HepG2 (cell line): Measurements from ENCODE around the gene NSUN6. TPM values are rescaled to one million over a fixed set of nuclear protein-coding genes. Genes with fewer than 3 reads are reported as not detected.

Experiments used
- ATAC-seq: fragments of 200-7000 bp; cut with Tn5 transposase; 3 replicates; pipeline ENCODE4 v1.9.1; 2020; ENCODE audit warnings: mild to moderate bottlenecking, moderate library complexity
- BruUV-seq: library from RNA; stranded (reverse); fragments of 400-500 nt; replicated peaks from 2 replicates; lab custom pipeline; 2021; lab: Mats Ljungman, UMichigan
- CTCF ChIA-PET: fragments of 300-600 bp; formaldehyde crosslinking; extraction: SDS; loops from one replicate; lab custom pipeline; 2021; ENCODE audit warnings: low total read pairs, inconsistent platforms, low intra/inter-chr PET ratio; lab: Yijun Ruan, JAX
- POLR2A ChIA-PET: fragments of 350-600 bp; sonication (Branson Sonifier 250); formaldehyde crosslinking; loops from one replicate; lab custom pipeline; 2020; ENCODE audit warnings: antibody characterized with exemption, inconsistent platforms; lab: Yijun Ruan, JAX
- DNase-seq: peaks from one replicate; pipeline ENCODE4 v3.0.0-alpha.2; 2015; ENCODE audit warnings: low spot score
- FAIRE-seq: peaks from 3 replicates; lab custom pipeline; 2011; peaks lifted over from hg19 to GRCh38; lab: Jason Lieb, UNC
- H2AFZ ChIP-seq: one replicate; pipeline ENCODE4 v1.6.1; 2011; ENCODE audit warnings: low read length, inconsistent platforms
- H3K27ac ChIP-seq: fragments of 300-600 bp; 3 replicates; pipeline ENCODE4 v1.8.0; 2011; ENCODE audit warnings: mixed run types, mild to moderate bottlenecking, mixed read lengths, low read length, inconsistent platforms; ENCODE audit not compliant: insufficient read depth; ENCODE audit errors: extremely low read length
- H3K27me3 ChIP-seq, 2 experiments: fragments of 200-600 bp in 1 of 2; 2 replicates in 1 of 2; 3 replicates in 1 of 2; pipeline versions ENCODE4 v1.6.0 to v1.8.0; 2011; ENCODE audit warnings: low read length in 2 of 2, mild to moderate bottlenecking in 2 of 2, moderate library complexity in 2 of 2, inconsistent platforms in 1 of 2; ENCODE audit not compliant: insufficient read depth in 2 of 2, control insufficient read depth in 1 of 2
- H3K36me3 ChIP-seq, 2 experiments: fragments of 200-600 bp in 1 of 2; replicated peaks in 1 of 2; 2 replicates in 1 of 2; 3 replicates in 1 of 2; pipeline versions ENCODE4 v1.5.1 to v1.8.0; 2011; ENCODE audit warnings: low read length in 2 of 2, inconsistent platforms in 1 of 2; ENCODE audit not compliant: insufficient read depth in 2 of 2, control insufficient read depth in 1 of 2
- H3K4me1 ChIP-seq: 2 replicates; pipeline ENCODE4 v1.5.1; 2012; ENCODE audit warnings: low read length, inconsistent platforms; ENCODE audit not compliant: insufficient read depth
- H3K4me2 ChIP-seq: 2 replicates; pipeline ENCODE4 v1.6.0; 2011; ENCODE audit warnings: low read depth, low read length, inconsistent platforms
- H3K4me3 ChIP-seq, 3 experiments: fragments of 200-600 bp in 1 of 3; sonication (generic), shearing (Covaris generic) in 1 of 3; replicated peaks in 1 of 3; 2 replicates each; pipeline ENCODE4 v1.5.1; 2011 to 2016; ENCODE audit warnings: low read length in 3 of 3, inconsistent platforms in 2 of 3, low read depth in 2 of 3, mild to moderate bottlenecking in 2 of 3, control low read depth in 1 of 3, mixed read lengths in 1 of 3; ENCODE audit not compliant: insufficient read depth in 1 of 3
- H3K79me2 ChIP-seq: one replicate; pipeline ENCODE4 v1.6.1; 2011; ENCODE audit warnings: low read length, inconsistent platforms; ENCODE audit not compliant: insufficient read depth
- H3K9ac ChIP-seq: 2 replicates; pipeline ENCODE4 v1.6.0; 2011; ENCODE audit warnings: mild to moderate bottlenecking, low read depth, low read length, inconsistent platforms; ENCODE audit not compliant: insufficient read depth
- H3K9me3 ChIP-seq: 2 replicates; pipeline ENCODE4 v1.5.1; 2012; ENCODE audit warnings: mild to moderate bottlenecking, low read length
- H4K20me1 ChIP-seq: 2 replicates; pipeline ENCODE4 v1.6.0; 2011; ENCODE audit warnings: inconsistent platforms, mild to moderate bottlenecking, low read length, moderate library complexity; ENCODE audit not compliant: insufficient read depth
- ARID4A ChIP-seq: sonication (generic); formaldehyde crosslinking; IDR thresholded peaks from 2 replicates; pipeline ENCODE4 v1.5.0; 2020; ENCODE audit warnings: mild to moderate bottlenecking, missing genetic modification reagents, borderline replicate concordance
- ATF2 ChIP-seq: sonication (generic); formaldehyde crosslinking; IDR thresholded peaks from 2 replicates; pipeline ENCODE4 v1.4.0; 2020; ENCODE audit warnings: missing genetic modification reagents
- MXD1 ChIP-seq: sonication (generic); formaldehyde crosslinking; IDR thresholded peaks from 2 replicates; pipeline ENCODE4 v1.4.0; 2020; ENCODE audit warnings: mild to moderate bottlenecking, missing genetic modification reagents
- ZNF431 ChIP-seq: sonication (generic); formaldehyde crosslinking; IDR thresholded peaks from 2 replicates; pipeline ENCODE4 v1.9.0; 2022; ENCODE audit warnings: missing genetic modification reagents, low read depth, mild to moderate bottlenecking, borderline replicate concordance
- ZNF598 ChIP-seq: sonication (generic); formaldehyde crosslinking; IDR thresholded peaks from 2 replicates; pipeline ENCODE4 v1.5.1; 2020; ENCODE audit warnings: mild to moderate bottlenecking, missing genetic modification reagents, borderline replicate concordance
- ZSCAN5A ChIP-seq: sonication (generic); formaldehyde crosslinking; IDR thresholded peaks from 2 replicates; pipeline ENCODE4 v1.8.0; 2022; ENCODE audit warnings: mild to moderate bottlenecking, missing genetic modification reagents, borderline replicate concordance
- WGBS: methylation state at CpG from one replicate; pipeline ENCODE4 v1.1.6; 2017; ENCODE audit warnings: low lambda C conversion rate; 5-methylcytosine and 5-hydroxymethylcytosine counted together
- in situ Hi-C: cut with HindIII; loops from 2 replicates; pipeline ENCODE4 v1.10.0; 2017; ENCODE audit warnings: low pct_unique_long_range_greater_than_20kb; ENCODE audit not compliant: extremely low pct_ligation_motif_present
- intact Hi-C: fragments of 100-400 bp; cut with micrococcal nuclease; formaldehyde crosslinking; loops from one replicate; pipeline ENCODE4 v1.10.0; 2022; ENCODE audit not compliant: unreplicated experiment
- polyA plus RNA-seq, 8 experiments: library from polyadenylated mRNA; depleted of rRNA in 3 of 8; stranded (reverse) in 7 of 8; unstranded in 1 of 8; fragments of >200 nt; fragmentation: Illumina TruSeq in 4 of 8; extraction: Trizol in 4 of 8; gene quantifications; 2 replicates each; pipeline versions ENCODE4 v1.2.1 to v1.2.3, GENCODE V29; 2011 to 2016; ENCODE audit warnings: low read depth in 4 of 8, missing spikeins in 1 of 8, mixed read lengths in 1 of 8; ENCODE audit not compliant: insufficient read depth in 1 of 8
- total RNA-seq, 5 experiments: library from RNA; depleted of rRNA; stranded (reverse); fragments of >200 nt; fragmentation: Illumina TruSeq; extraction: Trizol; gene quantifications; 2 replicates each; pipeline ENCODE4 v1.2.3, GENCODE V29; 2016; ENCODE audit warnings: low read depth in 1 of 5
- TF ChIP-seq, protein P1 (sequence below): sonication (generic); formaldehyde crosslinking; IDR thresholded peaks from 2 replicates; pipeline ENCODE4 v1.9.0; 2021; ENCODE audit warnings: missing genetic modification reagents, borderline replicate concordance

NSUN6 gene
- total and polyA plus RNA-seq, 2 of the 13 experiments (the other 11 are each of a cell fraction or from before 2014, with no cell fraction given) = 17.2 to 19.3 TPM

DNA sequence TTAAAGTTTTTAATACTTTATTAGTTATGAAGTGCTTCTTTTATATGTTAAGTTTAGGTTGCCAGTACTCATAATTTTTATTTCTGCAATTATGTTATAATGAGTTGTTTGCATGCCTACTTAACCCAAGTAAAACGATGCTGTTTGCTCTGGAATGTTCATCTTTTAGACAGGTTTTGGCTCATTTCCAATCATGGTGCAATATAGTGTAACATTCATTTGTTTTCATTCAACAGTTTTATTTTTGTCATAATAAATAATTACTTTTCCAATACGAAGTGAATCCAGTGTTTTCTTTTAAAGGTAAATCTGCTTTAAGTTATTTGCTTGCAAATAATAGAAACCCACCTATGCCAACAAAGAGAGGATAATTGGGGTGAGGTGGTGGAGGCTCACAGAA is 30.0 kb upstream of the NSUN6 start:
- 52% methylated on average over 2 of the region's 2 CpGs for WGBS
- intact Hi-C loops (no loop called here), in situ Hi-C loops (loop anchor here (25.0 kb wide), 1 partner anchor 1106 kb away; no protein-coding TSS in a partner anchor)
- TF ChIP-seq MXD1 (CRISPR knock-in tag) (no peak), ATF2 (no peak), ARID4A (CRISPR knock-in tag) (no peak), ZSCAN5A (CRISPR knock-in tag) (no peak), ZNF598 (CRISPR knock-in tag) (no peak), ZNF431 (no peak)
- TF ChIP-seq, protein P1, sequence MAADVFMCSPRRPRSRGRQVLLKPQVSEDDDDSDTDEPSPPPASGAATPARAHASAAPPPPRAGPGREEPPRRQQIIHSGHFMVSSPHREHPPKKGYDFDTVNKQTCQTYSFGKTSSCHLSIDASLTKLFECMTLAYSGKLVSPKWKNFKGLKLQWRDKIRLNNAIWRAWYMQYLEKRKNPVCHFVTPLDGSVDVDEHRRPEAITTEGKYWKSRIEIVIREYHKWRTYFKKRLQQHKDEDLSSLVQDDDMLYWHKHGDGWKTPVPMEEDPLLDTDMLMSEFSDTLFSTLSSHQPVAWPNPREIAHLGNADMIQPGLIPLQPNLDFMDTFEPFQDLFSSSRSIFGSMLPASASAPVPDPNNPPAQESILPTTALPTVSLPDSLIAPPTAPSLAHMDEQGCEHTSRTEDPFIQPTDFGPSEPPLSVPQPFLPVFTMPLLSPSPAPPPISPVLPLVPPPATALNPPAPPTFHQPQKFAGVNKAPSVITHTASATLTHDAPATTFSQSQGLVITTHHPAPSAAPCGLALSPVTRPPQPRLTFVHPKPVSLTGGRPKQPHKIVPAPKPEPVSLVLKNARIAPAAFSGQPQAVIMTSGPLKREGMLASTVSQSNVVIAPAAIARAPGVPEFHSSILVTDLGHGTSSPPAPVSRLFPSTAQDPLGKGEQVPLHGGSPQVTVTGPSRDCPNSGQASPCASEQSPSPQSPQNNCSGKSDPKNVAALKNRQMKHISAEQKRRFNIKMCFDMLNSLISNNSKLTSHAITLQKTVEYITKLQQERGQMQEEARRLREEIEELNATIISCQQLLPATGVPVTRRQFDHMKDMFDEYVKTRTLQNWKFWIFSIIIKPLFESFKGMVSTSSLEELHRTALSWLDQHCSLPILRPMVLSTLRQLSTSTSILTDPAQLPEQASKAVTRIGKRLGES = no peak
- Histone ChIP-seq H3K4me1 (no peaks in the 10 kb centered on the region), H3K4me2 (no peak overlapping the region), H3K79me2 (no peaks in the 10 kb centered on the region), H3K4me3 (no peak overlapping the region), H3K27ac (no peak overlapping the region), H2AFZ (no peak overlapping the region), H3K9ac (no peak overlapping the region), H3K9me3 (no peaks in the 10 kb centered on the region), H3K36me3 (peaks cover 0 to 3% of the 10 kb centered on the region in 2 experiments; a peak in 3 of 5 replicates), H3K27me3 (no peaks in the 10 kb centered on the region), H4K20me1 (no peaks in the 10 kb centered on the region)
- no peak for FAIRE-seq
- no peak for DNase-seq
- BruUV-seq = no TSS peak
- no peak for ATAC-seq
- ChIA-PET POLR2A (no interaction called here), CTCF (no interaction called here)
